GM12864 (cell line): ENCODE measurements around the gene KCNF1.

Experiments used
- DNase-seq: peaks from one replicate; pipeline ENCODE4 v3.0.0-alpha.2; 2011; ENCODE audit warnings: low read depth
- H3K4me3 ChIP-seq: 2 replicates; pipeline ENCODE4 v1.5.1; 2011; ENCODE audit warnings: mild to moderate bottlenecking, low read depth, low read length, control low read depth
- CTCF ChIP-seq: IDR thresholded peaks from 2 replicates; pipeline ENCODE4 v1.5.1; 2011; ENCODE audit warnings: low read depth, mild to moderate bottlenecking, moderate library complexity, low read length, control low read depth, inconsistent platforms; ENCODE audit errors: missing control alignments

Gene KCNF1

DNA sequence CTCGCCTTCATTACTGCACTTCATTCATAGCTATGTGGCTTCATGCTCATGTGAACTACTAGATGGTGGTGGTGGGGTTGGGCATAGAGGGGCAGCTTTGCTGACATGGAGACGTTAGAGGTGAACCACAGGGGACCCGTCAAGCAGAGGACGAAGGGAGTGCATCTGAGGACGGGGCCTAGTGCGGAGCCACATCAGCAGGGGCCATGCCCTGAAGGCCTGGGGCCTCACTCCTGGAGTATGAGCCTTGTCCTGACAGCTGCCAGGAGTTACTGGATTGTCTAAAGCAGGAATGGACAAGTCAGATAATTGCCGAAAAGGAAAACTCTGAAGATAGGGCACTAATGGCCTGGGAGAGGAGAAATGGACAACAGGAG lies 36.4 kb downstream of the KCNF1 start:
- no peak for TF ChIP-seq CTCF
- no peak overlapping the region for H3K4me3 ChIP-seq
- no peak for DNase-seq

GRCh38 chr2:10948606-10949230 lies 37.0 kb downstream of the KCNF1 start:
- TF ChIP-seq CTCF: no peak
- H3K4me3 ChIP-seq: no peak overlapping the region
- DNase-seq: no peak

- no peak for TF ChIP-seq CTCF
- no peak for DNase-seq
- no peak overlapping the region for H3K4me3 ChIP-seq
Measured at GRCh38 chr2:10949835-10950234, 38.1 kb downstream of the KCNF1 start.

- DNase-seq: no peak
- H3K4me3 ChIP-seq: no peak overlapping the region
- no peak for TF ChIP-seq CTCF
Measured at GRCh38 chr2:10951558-10952414, 40.1 kb downstream of the KCNF1 start.

- H3K4me3 ChIP-seq: no peak overlapping the region
- no peak for TF ChIP-seq CTCF
- DNase-seq: no peak
Measured at GRCh38 chr2:10954416-10954815, 42.7 kb downstream of the KCNF1 start.

DNA sequence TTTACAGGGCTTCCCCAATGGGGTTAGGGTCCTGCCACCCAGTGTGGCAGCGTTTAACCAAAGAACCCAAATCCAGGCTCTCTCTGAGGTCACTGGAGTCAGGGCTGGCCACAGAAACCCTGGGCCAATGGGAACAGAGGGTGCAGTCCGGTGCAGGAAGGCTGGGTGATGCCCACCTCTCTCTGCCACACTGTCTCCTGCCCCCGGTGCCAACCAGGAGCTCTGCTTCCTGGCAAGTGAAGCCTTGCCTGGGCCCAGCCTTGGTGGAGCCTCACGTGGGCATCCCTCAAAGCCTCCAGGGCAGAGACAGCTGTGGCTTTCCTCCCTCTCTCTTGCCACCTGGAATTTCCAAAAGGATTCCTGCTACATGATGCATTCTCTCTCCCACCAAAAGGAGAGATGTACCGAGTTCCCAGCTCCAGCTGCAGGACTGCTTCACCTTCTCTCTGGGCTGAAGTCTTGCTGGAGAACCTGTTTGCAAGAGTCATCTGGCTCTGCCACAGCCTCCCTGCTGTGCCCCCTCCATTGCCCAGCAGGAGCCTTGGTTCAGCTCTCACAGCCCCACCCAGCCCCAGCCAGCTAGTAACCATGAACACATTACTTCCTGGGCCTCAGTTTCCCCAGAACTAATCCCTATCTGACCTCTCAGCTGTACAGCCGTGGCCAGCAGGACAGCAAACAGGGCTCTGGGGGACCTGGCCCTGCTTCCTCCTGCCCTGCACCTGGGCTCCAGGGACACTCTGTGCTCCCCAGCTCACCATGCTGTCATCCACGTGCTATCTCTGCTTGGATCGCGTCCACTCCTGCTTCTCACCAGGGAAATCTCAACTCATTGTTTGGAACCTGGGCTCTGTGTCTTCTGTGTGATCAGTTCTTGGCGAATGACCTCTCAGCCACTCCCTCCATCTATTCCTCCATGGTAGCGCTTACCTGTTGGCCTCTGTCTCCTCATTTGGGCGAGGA lies 43.4 kb downstream of the KCNF1 start:
- TF ChIP-seq CTCF: no peak
- DNase-seq: no peak

More for the DNA sequence above, 43.4 kb downstream of the KCNF1 start:
- no peak overlapping the region for H3K4me3 ChIP-seq
